Measurements from ENCODE around the gene LPA. TPM values are rescaled to one million over a fixed set of nuclear protein-coding genes. Genes with fewer than 3 reads are reported as not detected.

LPA gene
- total and polyA plus RNA-seq, 2 of the 8 experiments (the other 6 are each of a cell fraction or from before 2014, with no cell fraction given) = 0.39 TPM; not detected in 1

DNA sequence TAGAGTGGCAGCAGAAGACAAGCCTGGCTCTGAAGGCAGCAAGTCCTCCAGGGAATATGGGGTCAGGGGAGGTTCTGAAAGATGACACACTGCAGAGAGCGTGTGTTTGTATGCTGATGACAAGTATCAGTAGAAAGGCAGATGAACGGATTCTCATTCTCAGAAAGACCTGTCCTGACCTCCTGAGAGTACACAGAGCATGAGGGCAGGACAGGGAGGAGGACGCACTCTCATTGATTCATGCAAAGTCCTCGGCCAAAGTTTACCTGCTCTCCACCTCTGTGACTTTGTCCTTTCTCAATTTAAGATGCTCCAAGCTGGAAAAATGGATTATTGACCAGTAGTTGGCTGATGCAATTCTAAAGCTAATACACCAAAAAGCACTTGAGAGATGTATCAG lies 156.7 kb downstream of the LPA start (continued):
- TF ChIP-seq, protein P1, sequence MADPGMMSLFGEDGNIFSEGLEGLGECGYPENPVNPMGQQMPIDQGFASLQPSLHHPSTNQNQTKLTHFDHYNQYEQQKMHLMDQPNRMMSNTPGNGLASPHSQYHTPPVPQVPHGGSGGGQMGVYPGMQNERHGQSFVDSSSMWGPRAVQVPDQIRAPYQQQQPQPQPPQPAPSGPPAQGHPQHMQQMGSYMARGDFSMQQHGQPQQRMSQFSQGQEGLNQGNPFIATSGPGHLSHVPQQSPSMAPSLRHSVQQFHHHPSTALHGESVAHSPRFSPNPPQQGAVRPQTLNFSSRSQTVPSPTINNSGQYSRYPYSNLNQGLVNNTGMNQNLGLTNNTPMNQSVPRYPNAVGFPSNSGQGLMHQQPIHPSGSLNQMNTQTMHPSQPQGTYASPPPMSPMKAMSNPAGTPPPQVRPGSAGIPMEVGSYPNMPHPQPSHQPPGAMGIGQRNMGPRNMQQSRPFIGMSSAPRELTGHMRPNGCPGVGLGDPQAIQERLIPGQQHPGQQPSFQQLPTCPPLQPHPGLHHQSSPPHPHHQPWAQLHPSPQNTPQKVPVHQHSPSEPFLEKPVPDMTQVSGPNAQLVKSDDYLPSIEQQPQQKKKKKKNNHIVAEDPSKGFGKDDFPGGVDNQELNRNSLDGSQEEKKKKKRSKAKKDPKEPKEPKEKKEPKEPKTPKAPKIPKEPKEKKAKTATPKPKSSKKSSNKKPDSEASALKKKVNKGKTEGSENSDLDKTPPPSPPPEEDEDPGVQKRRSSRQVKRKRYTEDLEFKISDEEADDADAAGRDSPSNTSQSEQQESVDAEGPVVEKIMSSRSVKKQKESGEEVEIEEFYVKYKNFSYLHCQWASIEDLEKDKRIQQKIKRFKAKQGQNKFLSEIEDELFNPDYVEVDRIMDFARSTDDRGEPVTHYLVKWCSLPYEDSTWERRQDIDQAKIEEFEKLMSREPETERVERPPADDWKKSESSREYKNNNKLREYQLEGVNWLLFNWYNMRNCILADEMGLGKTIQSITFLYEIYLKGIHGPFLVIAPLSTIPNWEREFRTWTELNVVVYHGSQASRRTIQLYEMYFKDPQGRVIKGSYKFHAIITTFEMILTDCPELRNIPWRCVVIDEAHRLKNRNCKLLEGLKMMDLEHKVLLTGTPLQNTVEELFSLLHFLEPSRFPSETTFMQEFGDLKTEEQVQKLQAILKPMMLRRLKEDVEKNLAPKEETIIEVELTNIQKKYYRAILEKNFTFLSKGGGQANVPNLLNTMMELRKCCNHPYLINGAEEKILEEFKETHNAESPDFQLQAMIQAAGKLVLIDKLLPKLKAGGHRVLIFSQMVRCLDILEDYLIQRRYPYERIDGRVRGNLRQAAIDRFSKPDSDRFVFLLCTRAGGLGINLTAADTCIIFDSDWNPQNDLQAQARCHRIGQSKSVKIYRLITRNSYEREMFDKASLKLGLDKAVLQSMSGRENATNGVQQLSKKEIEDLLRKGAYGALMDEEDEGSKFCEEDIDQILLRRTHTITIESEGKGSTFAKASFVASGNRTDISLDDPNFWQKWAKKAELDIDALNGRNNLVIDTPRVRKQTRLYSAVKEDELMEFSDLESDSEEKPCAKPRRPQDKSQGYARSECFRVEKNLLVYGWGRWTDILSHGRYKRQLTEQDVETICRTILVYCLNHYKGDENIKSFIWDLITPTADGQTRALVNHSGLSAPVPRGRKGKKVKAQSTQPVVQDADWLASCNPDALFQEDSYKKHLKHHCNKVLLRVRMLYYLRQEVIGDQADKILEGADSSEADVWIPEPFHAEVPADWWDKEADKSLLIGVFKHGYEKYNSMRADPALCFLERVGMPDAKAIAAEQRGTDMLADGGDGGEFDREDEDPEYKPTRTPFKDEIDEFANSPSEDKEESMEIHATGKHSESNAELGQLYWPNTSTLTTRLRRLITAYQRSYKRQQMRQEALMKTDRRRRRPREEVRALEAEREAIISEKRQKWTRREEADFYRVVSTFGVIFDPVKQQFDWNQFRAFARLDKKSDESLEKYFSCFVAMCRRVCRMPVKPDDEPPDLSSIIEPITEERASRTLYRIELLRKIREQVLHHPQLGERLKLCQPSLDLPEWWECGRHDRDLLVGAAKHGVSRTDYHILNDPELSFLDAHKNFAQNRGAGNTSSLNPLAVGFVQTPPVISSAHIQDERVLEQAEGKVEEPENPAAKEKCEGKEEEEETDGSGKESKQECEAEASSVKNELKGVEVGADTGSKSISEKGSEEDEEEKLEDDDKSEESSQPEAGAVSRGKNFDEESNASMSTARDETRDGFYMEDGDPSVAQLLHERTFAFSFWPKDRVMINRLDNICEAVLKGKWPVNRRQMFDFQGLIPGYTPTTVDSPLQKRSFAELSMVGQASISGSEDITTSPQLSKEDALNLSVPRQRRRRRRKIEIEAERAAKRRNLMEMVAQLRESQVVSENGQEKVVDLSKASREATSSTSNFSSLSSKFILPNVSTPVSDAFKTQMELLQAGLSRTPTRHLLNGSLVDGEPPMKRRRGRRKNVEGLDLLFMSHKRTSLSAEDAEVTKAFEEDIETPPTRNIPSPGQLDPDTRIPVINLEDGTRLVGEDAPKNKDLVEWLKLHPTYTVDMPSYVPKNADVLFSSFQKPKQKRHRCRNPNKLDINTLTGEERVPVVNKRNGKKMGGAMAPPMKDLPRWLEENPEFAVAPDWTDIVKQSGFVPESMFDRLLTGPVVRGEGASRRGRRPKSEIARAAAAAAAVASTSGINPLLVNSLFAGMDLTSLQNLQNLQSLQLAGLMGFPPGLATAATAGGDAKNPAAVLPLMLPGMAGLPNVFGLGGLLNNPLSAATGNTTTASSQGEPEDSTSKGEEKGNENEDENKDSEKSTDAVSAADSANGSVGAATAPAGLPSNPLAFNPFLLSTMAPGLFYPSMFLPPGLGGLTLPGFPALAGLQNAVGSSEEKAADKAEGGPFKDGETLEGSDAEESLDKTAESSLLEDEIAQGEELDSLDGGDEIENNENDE (IDR thresholded peaks at IDR 0.05; ENCODE audit: insufficient replicate concordance, low read length) = no peak
- TF ChIP-seq CBX8 (IDR thresholded peaks at IDR 0.05; ENCODE audit: borderline replicate concordance, low read depth, low read length) (no peak), HDAC6 (IDR thresholded peaks at IDR 0.05; ENCODE audit: low read depth, low read length) (no peak), CREB1 (IDR thresholded peaks at IDR 0.05) (no peak), SP2 (IDR thresholded peaks at IDR 0.05; ENCODE audit: low read length) (no peak), ASH2L (IDR thresholded peaks at IDR 0.05; ENCODE audit: low read length) (no peak), NRF1 (IDR thresholded peaks at IDR 0.05; ENCODE audit: low read depth, low read length) (no peak), SUZ12 (IDR thresholded peaks at IDR 0.05; ENCODE audit: low read length) (no peak), JUN (IDR thresholded peaks at IDR 0.05; ENCODE audit: low read depth, low read length) (no peak), SAP30 (IDR thresholded peaks at IDR 0.05; ENCODE audit: insufficient read depth, insufficient replicate concordance, low read length) (no peak)
- TF ChIP-seq, protein P2, sequence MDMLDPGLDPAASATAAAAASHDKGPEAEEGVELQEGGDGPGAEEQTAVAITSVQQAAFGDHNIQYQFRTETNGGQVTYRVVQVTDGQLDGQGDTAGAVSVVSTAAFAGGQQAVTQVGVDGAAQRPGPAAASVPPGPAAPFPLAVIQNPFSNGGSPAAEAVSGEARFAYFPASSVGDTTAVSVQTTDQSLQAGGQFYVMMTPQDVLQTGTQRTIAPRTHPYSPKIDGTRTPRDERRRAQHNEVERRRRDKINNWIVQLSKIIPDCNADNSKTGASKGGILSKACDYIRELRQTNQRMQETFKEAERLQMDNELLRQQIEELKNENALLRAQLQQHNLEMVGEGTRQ (IDR thresholded peaks at IDR 0.05; ENCODE audit: low read length) = no peak
